ENCODE data around the gene ATP2B1. TPM values are rescaled to one million over a fixed set of nuclear protein-coding genes. Genes with fewer than 3 reads are reported as not detected.

Gene ATP2B1
- total and polyA plus RNA-seq, 12 donors = 6.3 to 37.3 (median 17.4) TPM

- Histone ChIP-seq H3K4me3 (no peak overlapping the region), H3K4me1 (replicated peaks in 1 of 2) (no peaks in the 10 kb centered on the region), H3K9me3 (replicated peaks in 1 of 3) (peaks cover 0 to 28% (median 9%) of the 10 kb centered on the region in 3 donors), H3K27me3 (no peaks in the 10 kb centered on the region), H3K27ac (no peak overlapping the region), H3K36me3 (replicated peaks in 1 of 2) (no peaks in the 10 kb centered on the region)
- TF ChIP-seq CTCF (IDR thresholded peaks at IDR 0.05) (no peak), POLR2A (IDR thresholded peaks at IDR 0.05) (no peak)
- 95 to 97% (median 96%) methylated on average over 4 of the region's 4 CpGs for WGBS, 4 donors
- intact Hi-C loops (cut with DNase I) = no loop called here
- DNase-seq = no peak
Measured at GRCh38 chr12:89680409-89680808, 28.2 kb downstream of the ATP2B1 start.

- Histone ChIP-seq H3K4me1 (replicated peaks in 1 of 2) (no peaks in the 10 kb centered on the region), H3K36me3 (replicated peaks in 1 of 2) (no peaks in the 10 kb centered on the region), H3K4me3 (no peak overlapping the region), H3K9me3 (replicated peaks in 1 of 3) (peaks cover 0 to 28% (median 9%) of the 10 kb centered on the region in 3 donors), H3K27ac (no peak overlapping the region), H3K27me3 (no peaks in the 10 kb centered on the region)
- DNase-seq = no peak
- TF ChIP-seq CTCF (IDR thresholded peaks at IDR 0.05) = no peak
- no peak for TF ChIP-seq POLR2A (IDR thresholded peaks at IDR 0.05)
- WGBS, 4 donors = 95 to 100% (median 96%) methylated on average over 2 of the region's 2 CpGs
- intact Hi-C loops (cut with DNase I) = no loop called here
Measured at GRCh38 chr12:89679631-89680030, 29.0 kb downstream of the ATP2B1 start.

DNA sequence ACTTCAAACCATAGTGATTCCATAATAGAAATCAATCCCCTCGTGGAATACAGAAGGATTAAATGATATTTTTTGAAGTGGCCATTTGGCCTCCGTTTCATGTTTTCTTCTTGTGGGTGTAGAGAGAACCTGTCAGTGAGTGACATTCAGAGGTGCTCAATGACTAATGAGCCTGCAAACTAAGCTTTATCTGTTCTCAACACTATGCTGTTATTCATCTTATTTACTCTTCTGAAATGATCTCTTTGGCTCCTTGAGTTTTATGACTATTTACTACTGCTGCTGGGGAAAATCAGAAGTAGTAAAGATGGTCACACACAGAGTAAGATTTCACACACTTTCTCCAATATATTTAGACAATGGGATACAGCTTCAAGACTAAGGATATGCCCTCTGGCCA, 30.4 kb downstream of the ATP2B1 start:
- Histone ChIP-seq H3K9me3 (replicated peaks in 1 of 3) (peaks cover 0 to 28% (median 9%) of the 10 kb centered on the region in 3 donors), H3K4me1 (replicated peaks in 1 of 2) (peaks cover 0 to 5% of the 10 kb centered on the region in 2 donors), H3K27me3 (no peaks in the 10 kb centered on the region), H3K36me3 (replicated peaks in 1 of 2) (no peaks in the 10 kb centered on the region), H3K4me3 (no peak overlapping the region), H3K27ac (no peak overlapping the region)
- WGBS, 4 donors = 87 to 95% (median 89%) methylated on average over 2 of the region's 2 CpGs
- no peak for DNase-seq
- intact Hi-C loops (cut with DNase I) = no loop called here
- TF ChIP-seq POLR2A (IDR thresholded peaks at IDR 0.05) (no peak), CTCF (IDR thresholded peaks at IDR 0.05) (no peak)

GRCh38 chr12:89676930-89677329, 31.7 kb downstream of the ATP2B1 start:
- H3K4me1 ChIP-seq (replicated peaks in 1 of 2) = peaks cover 0 to 5% of the 10 kb centered on the region in 2 donors
- peaks cover 0 to 19% (median 3%) of the 10 kb centered on the region in 3 donors for H3K9me3 ChIP-seq (replicated peaks in 1 of 3)
- H3K27ac ChIP-seq = no peak overlapping the region
- DNase-seq = no peak
- TF ChIP-seq POLR2A (IDR thresholded peaks at IDR 0.05) (no peak), CTCF (IDR thresholded peaks at IDR 0.05) (no peak)
- H3K27me3 ChIP-seq = no peaks in the 10 kb centered on the region
- intact Hi-C loops (cut with DNase I) = no loop called here
- no peak overlapping the region for H3K4me3 ChIP-seq
- WGBS, 4 donors = 89 to 97% (median 97%) methylated on average over 2 of the region's 2 CpGs
- no peaks in the 10 kb centered on the region for H3K36me3 ChIP-seq (replicated peaks in 1 of 2)
